ENCODE measurements around the gene PRKCD.

Gene PRKCD

DNA sequence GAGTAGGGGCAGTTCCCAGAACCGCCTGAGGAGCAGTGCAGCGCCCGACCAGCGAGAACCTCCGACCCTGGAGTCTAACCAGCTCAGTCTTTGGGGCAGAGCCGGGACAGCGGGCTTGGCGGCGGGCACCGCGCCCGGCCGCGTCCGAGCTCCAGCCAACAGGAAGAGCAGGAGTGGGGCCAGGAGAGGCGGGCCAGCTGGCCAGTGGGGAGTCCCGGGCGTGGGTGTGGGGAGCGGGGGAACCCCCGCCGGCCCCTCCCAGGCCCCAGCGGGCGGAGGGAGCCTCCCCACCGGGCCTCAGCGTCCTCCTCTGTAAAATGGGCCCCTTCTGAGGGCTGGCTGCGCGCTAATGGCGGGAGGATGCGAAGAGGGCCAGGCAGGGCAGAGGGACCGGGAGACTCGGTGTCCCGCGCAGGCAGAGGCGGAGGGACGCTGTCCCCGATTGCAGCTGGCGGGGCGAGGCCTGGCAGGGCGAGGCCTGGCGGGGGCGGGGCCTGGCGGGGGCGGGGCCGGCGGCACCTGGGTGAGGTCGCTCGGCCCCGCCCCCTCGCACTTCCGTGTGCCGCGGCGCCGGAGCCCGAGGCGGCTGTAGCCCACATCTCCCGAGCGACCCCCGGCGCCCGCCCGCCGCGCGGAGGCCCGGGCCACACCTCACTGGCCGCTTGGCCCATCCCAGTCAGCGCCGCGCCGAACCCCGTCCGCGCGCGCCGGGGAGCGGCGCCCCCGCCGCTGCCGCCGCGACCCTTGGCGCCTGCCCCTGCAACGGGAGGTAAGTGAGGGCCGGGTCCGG lies at the start of gene PRKCD:
PRKCD (plus strand) TSS at position 550 of the 790 bp plus-strand sequence. CDS start 17,214 bp downstream, outside the sequence.
- DNase-seq, result peak; percentile 50

- no peak for DNase-seq
Measured at GRCh38 chr3:53111822-53112221, 49.2 kb upstream of the PRKCD start.

DNA sequence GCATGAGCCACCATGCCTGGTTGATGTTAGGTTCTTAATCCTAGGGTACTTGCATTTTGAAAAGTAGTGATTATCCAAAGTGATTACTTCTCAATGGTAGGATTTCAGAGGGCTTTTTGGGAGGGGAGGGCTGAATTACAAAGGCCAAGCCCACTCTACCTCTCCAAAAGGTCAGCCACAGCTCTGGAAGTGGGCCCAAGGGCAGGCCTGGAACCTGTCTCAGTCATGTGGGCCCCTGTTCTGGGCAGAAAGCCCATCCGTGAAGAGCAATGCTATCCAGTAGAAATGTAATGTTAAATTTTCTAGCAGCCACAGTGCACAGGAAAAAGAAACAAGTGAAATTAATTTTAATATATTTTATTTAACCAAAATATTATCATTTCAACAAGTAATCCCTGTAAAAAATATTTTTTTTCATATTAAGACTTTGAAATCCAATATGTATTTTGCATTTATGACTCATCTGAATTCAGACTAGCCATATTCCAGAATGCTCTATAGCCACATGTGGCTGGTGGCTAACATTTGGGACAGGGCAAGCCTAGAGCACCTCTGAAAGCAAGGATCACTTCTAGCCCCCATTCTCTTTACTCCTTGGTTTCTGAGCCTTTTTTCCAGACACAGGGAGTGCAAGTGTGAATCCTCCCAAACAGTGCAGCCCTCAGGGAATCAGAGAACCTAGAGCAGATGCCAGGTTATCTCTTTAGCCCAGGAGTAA lies 47.6 kb upstream of the PRKCD start:
- DNase-seq, result no peak

GRCh38 chr3:53114011-53114400 lies 47.0 kb upstream of the PRKCD start:
- DNase-seq, result peak; percentile 40

DNA sequence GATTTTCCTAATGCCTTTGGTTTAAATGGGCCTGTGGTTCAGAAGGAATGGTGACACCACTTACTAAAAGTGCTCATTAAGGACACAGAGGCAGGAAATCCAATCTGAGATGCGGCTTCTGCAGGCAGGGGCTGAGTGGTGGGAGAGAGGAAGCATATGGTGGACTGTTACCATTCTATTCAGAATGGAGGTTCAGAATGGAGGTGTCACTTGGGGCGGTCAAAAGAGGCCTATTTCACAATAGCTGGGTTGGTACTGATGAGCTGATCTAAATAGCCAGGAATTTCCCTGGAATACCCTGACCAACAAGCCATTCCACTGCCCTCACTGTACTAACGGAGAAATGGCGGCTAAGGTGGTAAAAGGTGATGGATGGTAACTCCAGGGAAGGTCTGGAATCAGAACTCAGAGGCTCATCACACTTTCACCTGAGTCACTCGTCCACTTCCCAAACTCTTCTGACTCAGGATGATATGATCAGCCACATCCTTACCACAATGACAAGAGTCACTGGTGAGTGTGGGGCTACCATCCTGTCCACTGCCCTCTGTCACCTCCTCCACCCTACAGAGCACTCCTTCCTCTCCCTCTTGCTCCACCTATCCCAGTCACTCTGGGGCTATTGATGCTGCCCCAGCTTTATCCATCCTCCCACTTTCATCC lies 46.5 kb upstream of the PRKCD start:
- DNase-seq, result no peak

DNA sequence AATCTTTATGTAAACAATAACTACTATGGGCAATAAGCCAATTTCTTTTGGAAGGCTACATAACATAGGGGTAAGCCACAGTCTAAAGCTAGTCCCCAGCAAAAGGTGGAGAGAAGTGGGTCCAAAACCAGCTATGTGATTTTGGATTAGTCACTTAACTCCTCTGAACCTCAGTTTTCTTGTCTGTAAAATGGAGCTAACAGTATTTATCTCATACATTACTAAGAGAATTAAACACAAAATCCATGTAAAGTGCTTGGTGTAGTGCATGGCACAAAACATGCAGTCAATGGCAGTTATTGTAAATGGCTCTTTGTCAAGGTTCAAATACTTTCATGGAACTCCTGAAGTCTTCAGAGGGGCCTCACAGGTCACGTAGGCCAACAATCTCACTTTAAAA lies 44.1 kb upstream of the PRKCD start:
- no peak for DNase-seq

- no peak for DNase-seq
Measured at GRCh38 chr3:53120336-53120735, 40.7 kb upstream of the PRKCD start.

- no peak for DNase-seq
Measured at GRCh38 chr3:53122255-53122932, 38.6 kb upstream of the PRKCD start.

- no peak for DNase-seq
Measured at GRCh38 chr3:53122933-53123305, 38.1 kb upstream of the PRKCD start.

GRCh38 chr3:53123510-53123909 lies 37.5 kb upstream of the PRKCD start:
- DNase-seq, result no peak

GRCh38 chr3:53123953-53124352 lies 37.1 kb upstream of the PRKCD start:
- DNase-seq, result no peak

DNA sequence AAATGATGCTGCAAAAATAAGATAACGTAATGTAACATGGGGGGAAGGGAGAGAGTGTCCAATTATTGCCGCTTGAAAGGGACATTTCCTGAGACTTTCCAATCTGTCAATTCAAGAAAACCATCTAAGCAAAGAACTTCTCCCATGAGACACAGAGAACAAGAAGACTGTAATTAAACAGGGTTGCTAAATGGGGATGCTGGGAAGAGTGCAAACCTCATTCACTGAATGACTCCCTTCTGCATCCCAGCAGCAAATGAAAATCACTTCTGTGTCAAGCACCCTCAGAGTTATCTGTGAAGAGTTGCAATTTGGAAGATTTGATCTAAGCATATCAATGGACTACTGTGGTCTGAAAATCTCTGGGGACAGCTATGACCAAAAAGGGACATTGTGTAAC lies 34.4 kb upstream of the PRKCD start:
- no peak for DNase-seq

DNA sequence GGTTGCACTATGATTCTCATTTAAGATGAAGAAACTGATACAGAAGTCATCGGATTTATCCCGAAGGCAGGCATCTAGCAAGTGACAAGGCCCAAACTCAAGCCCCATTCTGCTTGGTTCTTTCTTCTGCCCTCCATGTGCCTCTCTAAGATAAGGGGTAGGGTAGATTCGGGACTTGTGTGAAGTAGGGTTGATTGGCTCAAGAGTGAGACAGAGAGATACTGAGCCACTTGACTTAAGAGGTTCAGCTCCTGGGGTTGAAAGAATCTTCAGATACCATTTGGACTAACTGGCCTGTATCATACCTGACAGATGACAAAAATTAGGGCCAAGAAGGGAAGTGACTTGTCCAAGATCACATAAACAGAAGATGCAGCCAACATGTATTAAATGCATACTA lies 31.7 kb upstream of the PRKCD start:
- DNase-seq, result no peak

DNA sequence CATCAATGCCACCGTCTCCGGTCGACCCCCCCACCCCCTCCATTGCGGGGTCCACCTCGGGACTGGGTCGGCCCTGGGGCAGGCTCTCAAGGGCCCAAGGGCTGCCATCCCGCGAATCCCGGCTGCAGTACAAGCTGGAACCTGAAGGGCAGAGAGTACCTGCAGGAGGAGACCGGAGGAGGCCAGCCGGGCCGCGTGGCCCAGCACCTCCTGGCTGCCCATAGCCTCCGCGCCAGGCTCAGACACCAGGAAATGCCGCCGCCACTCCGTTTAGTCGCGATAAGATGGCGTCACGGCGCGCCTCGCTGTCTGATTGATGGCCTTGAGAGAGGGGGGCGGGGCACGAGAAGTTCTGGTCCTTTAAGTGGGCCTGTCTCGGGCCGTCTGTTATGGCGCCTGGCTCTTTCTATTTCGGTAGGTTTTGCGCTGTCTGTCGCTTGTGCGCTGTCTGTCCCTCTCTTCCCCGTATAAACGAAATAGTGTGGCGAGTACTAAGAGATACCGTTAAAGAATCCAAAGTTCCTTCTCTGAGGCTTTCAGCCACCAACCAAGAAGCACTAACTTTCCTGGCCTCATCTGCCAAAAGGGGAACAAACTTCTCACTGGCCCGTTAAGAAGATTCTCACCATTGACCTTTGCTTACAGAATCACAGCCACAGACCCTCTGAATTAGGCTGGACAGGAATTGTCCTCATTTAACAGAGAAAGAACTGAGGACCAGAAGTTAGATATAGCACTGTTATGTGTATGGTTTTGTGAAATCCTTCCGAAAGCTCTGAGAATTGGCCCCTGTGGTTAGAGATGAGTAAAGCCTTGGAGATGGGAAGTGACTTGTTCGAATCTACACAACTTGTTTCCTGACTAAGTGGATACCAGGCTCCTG lies 30.6 kb upstream of the PRKCD start, which contains the start of gene RFT1:
RFT1 (minus strand) TSS at position 257 of the 883 bp plus-strand sequence; CDS start at position 222, 35 bp downstream.
- peak; percentile 69 for DNase-seq

GRCh38 chr3:53131096-53131495 lies 29.9 kb upstream of the PRKCD start:
- no peak for DNase-seq

GRCh38 chr3:53132347-53132746 lies 28.7 kb upstream of the PRKCD start:
- DNase-seq, result no peak

DNA sequence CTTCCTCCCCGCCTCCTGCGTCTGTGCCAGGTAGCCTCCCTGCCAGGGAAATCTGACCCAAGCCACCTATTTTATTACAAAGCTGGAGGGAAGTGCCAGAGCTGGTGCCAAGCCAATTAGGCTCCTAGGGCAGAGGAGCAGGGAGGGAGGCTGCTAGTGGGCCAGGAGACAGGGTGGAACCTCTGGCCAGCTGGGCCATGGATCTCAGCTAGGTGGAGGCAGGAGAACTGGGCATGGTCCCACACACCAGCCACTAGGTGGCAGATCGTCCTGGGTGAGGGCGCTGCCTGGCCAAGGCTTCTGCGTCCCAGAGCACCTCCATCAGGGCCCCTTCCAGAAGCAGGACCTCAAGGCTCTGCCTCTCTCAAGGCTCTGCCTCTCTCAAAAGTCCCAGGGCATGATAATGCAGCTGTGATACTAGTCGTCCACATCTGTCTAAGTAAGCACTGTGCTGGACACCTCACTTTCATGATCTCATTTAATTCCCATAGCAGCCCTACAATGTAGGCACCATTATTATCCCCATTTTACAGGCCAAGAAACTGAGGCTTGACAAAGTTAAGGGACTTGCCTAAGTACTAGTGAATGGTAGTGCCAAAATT lies 26.3 kb upstream of the PRKCD start:
- DNase-seq, result peak; percentile 93

DNA sequence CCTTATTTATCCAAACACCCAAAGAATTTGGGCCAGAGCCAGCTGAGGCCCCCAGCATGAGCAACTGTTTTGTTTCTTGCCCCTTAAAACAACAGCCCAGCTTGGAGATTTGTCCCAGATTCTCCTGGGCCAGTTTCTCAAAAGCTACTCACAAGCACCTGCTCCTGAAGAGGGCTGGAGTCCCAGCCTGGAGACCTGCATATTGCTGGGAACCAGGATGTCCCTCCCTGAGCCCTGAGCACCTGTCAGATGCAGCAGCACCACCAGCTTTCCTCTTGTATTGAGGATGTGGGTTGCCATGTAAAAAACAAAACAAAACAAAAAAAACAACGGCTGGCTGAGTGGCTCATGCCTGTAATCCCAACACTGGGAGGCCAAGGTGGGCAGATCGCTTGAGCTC lies 23.8 kb upstream of the PRKCD start:
- peak; percentile 59 for DNase-seq

GRCh38 chr3:53137835-53138446 lies 23.1 kb upstream of the PRKCD start:
- DNase-seq, result no peak

- no peak for DNase-seq
Measured at GRCh38 chr3:53139906-53140846, 20.8 kb upstream of the PRKCD start.
